Heart right ventricle (tissue), 16 donors: ENCODE data around the gene MAGI2. TPM values are rescaled to one million over a fixed set of nuclear protein-coding genes. Genes with fewer than 3 reads are reported as not detected.

ENCODE experiments used
- ATAC-seq, 8 donors: fragments of 200-7000 bp; cut with Tn5 transposase; one replicate each; pipeline ENCODE4 v1.9.1; 2020; ENCODE audit warnings: mild to moderate bottlenecking in 8 of 8, moderate library complexity in 8 of 8, moderate number of reproducible peaks in 1 of 8
- DNase-seq, 2 donors: peaks; one replicate each; pipeline ENCODE4 v3.0.0-alpha.2; 2020
- H3K27ac ChIP-seq, 10 donors: fragments of 200-600 bp; sonication (generic) in 2 of 10; one replicate each; pipeline versions ENCODE4 v1.5.0 to v1.8.0; 2020 to 2022; ENCODE audit warnings: mild to moderate bottlenecking in 3 of 10
- H3K27me3 ChIP-seq, 7 donors: fragments of 200-600 bp; one replicate each; pipeline ENCODE4 v1.8.0; 2021 to 2022; ENCODE audit warnings: mild to moderate bottlenecking in 2 of 7
- H3K36me3 ChIP-seq, 9 donors: fragments of 200-600 bp; sonication (generic) in 1 of 9; one replicate each; pipeline versions ENCODE4 v1.5.0 to v1.8.0; 2020 to 2022; ENCODE audit warnings: mild to moderate bottlenecking in 2 of 9
- H3K4me1 ChIP-seq, 9 donors: fragments of 200-600 bp; sonication (generic) in 1 of 9; one replicate each; pipeline versions ENCODE4 v1.5.0 to v1.8.0; 2020 to 2022; ENCODE audit warnings: mild to moderate bottlenecking in 4 of 9
- H3K4me3 ChIP-seq, 10 donors: fragments of 200-600 bp; sonication (generic) in 2 of 10; one replicate each; pipeline versions ENCODE4 v1.5.0 to v1.8.0; 2020 to 2022; ENCODE audit warnings: mild to moderate bottlenecking in 7 of 10, moderate library complexity in 2 of 10
- H3K9me3 ChIP-seq, 11 donors: fragments of 200-600 bp in 10 of 11; sonication (generic) in 2 of 11; one replicate each; pipeline versions ENCODE4 v1.5.0 to v1.8.0; 2013 to 2022; ENCODE audit warnings: mild to moderate bottlenecking in 2 of 11, control low read depth in 1 of 11, moderate library complexity in 1 of 11
- WGBS, 2 donors: extraction: QIAGEN DNeasy Blood & Tissue Kit; methylation state at CpG; one replicate each; pipeline ENCODE4 v1.1.7; 2013; ENCODE audit warnings: inconsistent platforms in 1 of 2; 5-methylcytosine and 5-hydroxymethylcytosine counted together
- intact Hi-C, 10 donors: fragments of 100-400 bp; cut with DNase I; formaldehyde crosslinking; loops; one replicate each; pipeline versions ENCODE4 v1.11.1 to v1.14.2; 2022
- polyA plus RNA-seq, 2 donors: library from polyadenylated mRNA; stranded (reverse); fragments of 200-250 nt; gene quantifications; one replicate each; pipeline ENCODE4 v1.2.3, GENCODE V29; 2013
- total RNA-seq, 10 donors: library from RNA; stranded (reverse); fragmentation: NEBNext Ultra II Directional in 3 of 10; extraction: Animal tissue kit (Norgen Biotek cat#: 25700) in 3 of 10; gene quantifications; one replicate each; pipeline versions ENCODE4 v1.2.1 to v1.2.4, GENCODE V29; 2021 to 2023
- TF ChIP-seq, protein P1 (sequence below), 9 donors: fragments of 200-600 bp; sonication (generic) in 2 of 9; IDR thresholded peaks; one replicate each; pipeline versions ENCODE4 v1.5.0 to v1.8.0; 2021 to 2022; ENCODE audit warnings: antibody characterized with exemption in 9 of 9, mild to moderate bottlenecking in 5 of 9, moderate library complexity in 1 of 9
- donor health status: Arrhythmogenic right ventricular cardiomyopathy.
- donor health status: ischemic (EF 13 %, LVEDD 7.1; RV severe dilation, severe dysfunction).
- donor health status: healthy with polysubstance abuse.
- donor health status: DM: no; HTN: yes; CAD: no.
- donor health status: DM: no; HTN: no; CAD: no.
- donor health status: ischemic (EF 25% LVEDD 6.9; RV normal size, moderate dysfunction).
- donor health status: ischemic (EF 25% LVEDD 5.7; RV mildly dilated, moderate dysfunction).
- donor health status: healthy.
- donor health status: DM: yes; HTN: yes; CAD: no.
- donor health status: Ischemic cardiomyopathy.
- donor health status: ischemic (EF 35%, LVEDD 5.7; RV mildly dilated, moderate dysfunction).
- donor health status: nonischemic (EF 11% LVEDD 7.7; RV severe dilation, severe dysfunction).
- donor health status: DM: yes; HTN: yes; CAD: no.
- donor health status: PGD.
- donor health status: ischemic (EF 29% LVEDD 5.4; RV normal size, mild dysfunction).
- donor health status: nonischemic (EF 23%, LVEDD 6.1; RV moderate dilation, normal function).

Gene MAGI2
- total and polyA plus RNA-seq, 12 donors: 0.83 to 6.0 (median 4.1) TPM

DNA sequence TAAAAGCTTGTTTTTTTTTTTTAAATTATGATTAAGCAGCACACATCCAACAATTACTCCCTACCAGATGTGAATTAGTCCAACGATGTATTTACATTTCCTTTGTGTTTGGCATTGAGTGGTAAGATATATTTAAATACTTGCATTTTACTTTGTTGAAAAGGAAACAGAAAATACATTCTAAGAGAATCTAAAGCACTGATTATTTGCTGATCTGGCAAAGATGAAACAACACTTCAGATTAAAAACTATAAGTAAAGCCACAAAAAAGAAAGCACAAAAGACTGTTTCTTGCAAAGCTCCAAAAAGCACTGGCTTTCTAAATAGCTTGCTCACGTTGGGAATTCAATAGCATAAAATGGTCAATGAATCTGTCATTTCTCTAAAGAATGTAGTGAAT is 1188.4 kb downstream of the MAGI2 start:
- H3K4me1 ChIP-seq: no peaks in the 10 kb centered on the region
- intact Hi-C loops: no loop called here
- H3K4me3 ChIP-seq: no peak overlapping the region
- 74 to 78% methylated on average over 2 of the region's 2 CpGs for WGBS, 2 donors
- DNase-seq (no peak), ATAC-seq (no peak)
- TF ChIP-seq, protein P1, sequence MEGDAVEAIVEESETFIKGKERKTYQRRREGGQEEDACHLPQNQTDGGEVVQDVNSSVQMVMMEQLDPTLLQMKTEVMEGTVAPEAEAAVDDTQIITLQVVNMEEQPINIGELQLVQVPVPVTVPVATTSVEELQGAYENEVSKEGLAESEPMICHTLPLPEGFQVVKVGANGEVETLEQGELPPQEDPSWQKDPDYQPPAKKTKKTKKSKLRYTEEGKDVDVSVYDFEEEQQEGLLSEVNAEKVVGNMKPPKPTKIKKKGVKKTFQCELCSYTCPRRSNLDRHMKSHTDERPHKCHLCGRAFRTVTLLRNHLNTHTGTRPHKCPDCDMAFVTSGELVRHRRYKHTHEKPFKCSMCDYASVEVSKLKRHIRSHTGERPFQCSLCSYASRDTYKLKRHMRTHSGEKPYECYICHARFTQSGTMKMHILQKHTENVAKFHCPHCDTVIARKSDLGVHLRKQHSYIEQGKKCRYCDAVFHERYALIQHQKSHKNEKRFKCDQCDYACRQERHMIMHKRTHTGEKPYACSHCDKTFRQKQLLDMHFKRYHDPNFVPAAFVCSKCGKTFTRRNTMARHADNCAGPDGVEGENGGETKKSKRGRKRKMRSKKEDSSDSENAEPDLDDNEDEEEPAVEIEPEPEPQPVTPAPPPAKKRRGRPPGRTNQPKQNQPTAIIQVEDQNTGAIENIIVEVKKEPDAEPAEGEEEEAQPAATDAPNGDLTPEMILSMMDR (IDR thresholded peaks at IDR 0.05): no peak
- no peaks in the 10 kb centered on the region for H3K36me3 ChIP-seq
- no peaks in the 10 kb centered on the region for H3K27me3 ChIP-seq
- peaks cover 0 to 7% (median 0%) of the 10 kb centered on the region in 11 donors for H3K9me3 ChIP-seq
- H3K27ac ChIP-seq: no peak overlapping the region

- Histone ChIP-seq H3K4me3 (no peak overlapping the region), H3K4me1 (no peaks in the 10 kb centered on the region), H3K36me3 (no peaks in the 10 kb centered on the region), H3K27me3 (no peaks in the 10 kb centered on the region), H3K9me3 (no peaks in the 10 kb centered on the region), H3K27ac (no peak overlapping the region)
- intact Hi-C loops: no loop called here
- WGBS, 2 donors: 87 to 95% methylated on average over 1 of the region's 1 CpG
- DNase-seq (no peak), ATAC-seq (no peak)
- TF ChIP-seq, protein P1 (IDR thresholded peaks at IDR 0.05): no peak
Measured at GRCh38 chr7:78264105-78264504, 1189.4 kb downstream of the MAGI2 start.

DNA sequence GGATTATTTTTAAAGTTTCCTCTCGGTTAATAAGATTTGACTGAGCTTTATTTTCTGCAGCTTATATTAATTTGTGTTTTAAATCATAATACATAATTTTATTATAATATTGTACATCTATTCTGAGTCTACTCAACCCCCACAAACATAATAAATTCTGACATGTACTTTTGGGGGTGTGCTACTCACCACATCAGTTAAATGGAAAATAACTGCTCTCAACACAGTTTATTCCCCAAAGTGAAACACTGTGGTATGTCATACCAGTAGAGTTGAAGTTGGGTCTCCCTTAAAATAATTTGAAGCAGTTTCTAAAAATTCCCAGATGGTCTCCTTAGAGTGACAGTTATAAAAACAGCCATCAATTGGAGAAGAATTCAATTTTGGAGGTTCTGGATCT is 1191.7 kb downstream of the MAGI2 start:
- H3K9me3 ChIP-seq: no peaks in the 10 kb centered on the region
- H3K36me3 ChIP-seq: no peaks in the 10 kb centered on the region
- H3K4me3 ChIP-seq: no peak overlapping the region
- WGBS, 2 donors: 79 to 91% methylated on average over 1 of the region's 1 CpG
- H3K4me1 ChIP-seq: no peaks in the 10 kb centered on the region
- no peak for DNase-seq
- no peak for ATAC-seq
- no peak overlapping the region for H3K27ac ChIP-seq
- no peaks in the 10 kb centered on the region for H3K27me3 ChIP-seq
- intact Hi-C loops: no loop called here
- TF ChIP-seq, protein P1 (IDR thresholded peaks at IDR 0.05): no peak

- H3K9me3 ChIP-seq: no peaks in the 10 kb centered on the region
- no peaks in the 10 kb centered on the region for H3K27me3 ChIP-seq
- H3K36me3 ChIP-seq: no peaks in the 10 kb centered on the region
- DNase-seq (no peak), ATAC-seq (no peak)
- WGBS, 2 donors: 76 to 87% methylated on average over 2 of the region's 2 CpGs
- TF ChIP-seq, protein P1 (IDR thresholded peaks at IDR 0.05): no peak
- no peaks in the 10 kb centered on the region for H3K4me1 ChIP-seq
- intact Hi-C loops: no loop called here
- no peak overlapping the region for H3K27ac ChIP-seq
- H3K4me3 ChIP-seq: no peak overlapping the region
Measured at GRCh38 chr7:78261302-78261701, 1192.2 kb downstream of the MAGI2 start.

DNA sequence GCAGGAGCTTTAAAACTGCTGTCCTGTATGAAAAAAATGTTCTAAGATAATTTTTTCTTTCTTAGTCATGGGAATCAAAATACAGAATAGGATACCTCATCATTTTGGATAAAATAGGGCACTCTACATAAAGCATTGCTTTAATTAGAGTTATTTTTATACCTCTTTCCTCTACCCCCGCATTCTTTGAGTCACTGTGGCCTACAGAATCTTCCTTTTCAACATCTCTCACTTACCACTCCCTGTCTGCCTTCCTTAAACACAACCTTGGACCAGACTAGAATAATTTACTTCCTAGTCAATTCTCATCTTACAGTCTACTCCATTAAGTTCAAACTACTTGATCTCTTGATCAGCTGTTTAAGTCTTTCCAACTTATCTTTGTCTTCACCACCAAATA is 1192.6 kb downstream of the MAGI2 start:
- TF ChIP-seq, protein P1 (IDR thresholded peaks at IDR 0.05): no peak
- no peak for DNase-seq
- Histone ChIP-seq H3K27ac (no peak overlapping the region), H3K4me1 (no peaks in the 10 kb centered on the region), H3K9me3 (no peaks in the 10 kb centered on the region), H3K27me3 (no peaks in the 10 kb centered on the region), H3K4me3 (no peak overlapping the region), H3K36me3 (no peaks in the 10 kb centered on the region)
- 60 to 65% methylated on average over 1 of the region's 1 CpG for WGBS, 2 donors
- intact Hi-C loops: no loop called here
- ATAC-seq: no peak
